C4-2B (cell line): ENCODE measurements around the gene SREBF2.

ENCODE experiments used
- CTCF ChIP-seq: fragments of 450-650 bp; conservative IDR thresholded peaks from 2 replicates; pipeline ENCODE4 v1.5.1; 2017; ENCODE audit warnings: mild to moderate bottlenecking
- ZFX ChIP-seq: fragments of 450-650 bp; IDR thresholded peaks from 2 replicates; pipeline ENCODE4 v1.6.1; 2017

GRCh38 chr22:41888627-41889200 lies 55.8 kb downstream of the SREBF2 start:
- TF ChIP-seq CTCF (no peak), ZFX (no peak)
